C1 segment of cervical spinal cord (tissue), 14 donors: Measurements from ENCODE around the gene EIF2B1.

ENCODE experiments used
- DNase-seq, 14 donors: peaks; one replicate each; lab custom pipeline; 2025; lab: John Stamatoyannopoulos, UW

The EIF2B1 gene

DNA sequence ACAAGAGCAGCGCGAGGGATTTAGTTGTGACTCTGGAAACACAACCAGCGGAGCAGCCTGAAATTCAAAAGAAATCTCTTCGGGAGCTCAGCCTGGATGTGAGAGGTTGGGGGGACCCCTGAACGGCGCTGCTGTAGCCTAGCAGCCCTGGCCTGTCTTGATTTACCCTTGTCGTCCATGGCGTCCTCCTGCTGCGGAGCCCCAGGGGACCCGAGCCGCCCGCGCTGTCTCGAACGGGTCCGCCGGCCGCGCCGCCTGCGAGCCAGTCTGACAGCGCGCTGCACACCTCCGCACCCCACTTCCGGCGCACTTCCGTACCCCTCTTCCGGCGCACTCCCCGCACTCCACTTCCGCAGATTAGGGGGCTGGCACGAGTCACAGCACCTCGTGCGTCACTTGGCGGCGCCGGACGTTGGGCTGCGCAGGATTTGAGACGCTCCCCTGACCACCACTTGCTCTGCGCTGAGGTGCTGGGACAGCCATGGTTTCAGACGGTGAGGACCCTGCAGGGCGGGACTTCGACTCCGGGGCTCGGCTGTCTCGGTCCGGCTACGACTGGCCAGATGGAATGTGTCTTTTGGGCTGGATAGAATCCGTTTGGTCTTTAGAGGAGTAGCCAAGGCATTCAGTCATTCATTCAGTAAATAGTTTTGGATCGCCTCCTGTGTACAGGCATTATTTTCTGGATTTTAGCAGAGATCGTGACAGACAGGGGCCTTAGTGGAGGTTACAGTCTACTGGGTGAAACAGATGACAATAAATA lies at the start of gene EIF2B1, which contains the start of gene GTF2H3:
Gene EIF2B1, minus strand, starts transcription at position 308 of the 763 bp plus-strand sequence. Its CDS starts 129 bp downstream, at position 179.
Gene GTF2H3, plus strand, starts transcription at position 451 of the 763 bp plus-strand sequence. Its CDS starts 31 bp downstream, at position 482.
- peak; percentile 62 to 98 (median 95) for DNase-seq

GRCh38 chr12:123681605-123682004 lies 48.1 kb upstream of the EIF2B1 start:
- DNase-seq, result no peak

DNA sequence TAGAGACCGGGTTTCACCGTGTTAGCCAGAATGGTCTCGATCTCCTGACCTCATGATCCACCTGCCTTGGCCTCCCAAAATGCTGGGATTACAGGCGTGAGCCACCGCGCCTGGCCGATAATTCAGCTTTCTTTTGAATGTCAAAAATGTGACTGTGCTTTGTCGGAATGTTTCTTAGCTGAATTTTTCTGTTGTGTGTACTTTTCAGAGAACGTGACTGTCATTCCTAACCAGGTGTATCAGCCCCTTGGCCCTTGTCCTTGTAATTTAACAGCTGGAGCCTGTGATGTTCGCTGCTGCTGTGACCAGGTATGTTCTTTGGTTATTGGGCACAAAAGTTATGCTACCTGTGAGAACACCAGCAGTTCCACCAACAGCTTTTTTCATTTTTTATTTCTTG lies 45.5 kb upstream of the EIF2B1 start:
- no peak for DNase-seq

DNA sequence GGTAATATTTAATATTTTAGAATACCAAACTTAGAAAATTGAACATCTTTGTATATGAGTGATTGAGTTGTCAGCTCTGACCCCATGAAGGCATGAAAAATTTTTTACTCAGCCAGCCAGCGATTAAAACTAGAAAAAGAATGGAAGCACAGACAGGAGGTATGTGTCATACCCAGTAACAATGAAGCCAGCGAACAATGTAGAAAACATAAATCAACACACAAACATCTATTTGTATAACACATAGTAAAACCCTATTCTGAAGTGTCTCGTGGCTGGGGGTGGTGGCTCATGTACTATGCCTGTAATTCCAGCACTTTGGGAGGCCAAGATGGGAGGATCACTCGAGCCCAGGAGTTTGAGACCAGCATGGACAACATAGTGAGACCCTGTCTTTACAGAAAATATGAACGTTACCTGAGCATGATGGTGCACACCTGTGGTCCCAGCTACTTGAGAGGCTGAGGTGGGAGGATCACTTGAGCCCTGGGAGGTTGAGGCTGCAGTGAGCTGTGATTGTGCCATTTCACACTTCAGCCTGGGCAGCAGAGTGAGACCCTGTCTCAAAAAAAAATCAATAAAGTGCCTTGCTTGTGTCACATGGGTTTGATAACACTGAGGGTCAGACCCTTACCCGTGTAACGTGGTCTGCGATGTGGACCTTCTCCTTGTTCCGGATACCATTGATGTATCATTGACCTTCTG lies 43.3 kb upstream of the EIF2B1 start:
- no peak for DNase-seq

DNA sequence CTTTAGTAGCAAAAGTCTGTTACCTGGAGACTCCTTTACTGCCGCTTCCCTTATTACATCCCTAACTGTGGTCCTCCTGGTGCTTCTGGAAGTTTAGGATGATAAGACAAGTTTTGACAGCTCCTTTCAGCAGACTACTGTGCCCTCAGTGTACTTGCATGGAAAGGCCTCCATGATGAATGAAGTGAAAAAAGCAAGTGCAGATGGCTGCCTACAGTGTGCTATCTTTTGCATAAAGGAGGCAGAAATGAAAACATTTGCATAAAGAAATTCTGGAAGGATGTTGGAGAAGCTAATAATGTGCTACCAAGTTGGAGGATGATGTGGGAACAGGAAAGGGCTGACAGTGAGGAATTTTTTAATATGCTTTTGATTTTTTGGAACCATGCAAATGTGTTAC lies 42.0 kb upstream of the EIF2B1 start:
- DNase-seq, result no peak

DNA sequence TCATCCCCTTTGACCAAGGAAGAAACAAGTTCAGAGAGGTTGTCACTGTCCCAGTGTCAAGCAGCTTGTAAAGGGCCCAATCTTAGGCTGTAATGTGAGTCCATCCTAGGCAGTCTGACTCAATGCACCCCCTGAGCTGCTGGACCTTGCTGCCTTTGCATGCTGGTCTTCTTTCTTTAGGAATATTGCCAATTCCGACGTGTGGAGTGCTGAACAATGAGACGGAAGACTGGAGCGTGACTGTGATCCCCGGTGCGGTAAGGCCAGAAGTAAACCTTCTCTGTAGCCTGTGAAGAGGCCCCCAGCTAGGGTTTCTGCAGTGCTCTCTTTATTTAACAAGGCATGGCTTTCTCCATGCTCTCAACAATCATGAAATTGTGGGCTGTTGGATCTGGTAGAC lies 38.4 kb upstream of the EIF2B1 start:
- no peak for DNase-seq

GRCh38 chr12:123670882-123671728 lies 37.6 kb upstream of the EIF2B1 start, which contains the start of gene TCTN2:
TSS of gene TCTN2 (plus strand) at chr12:123671113. CDS start at chr12:123671241, 128 bp downstream.
- DNase-seq, result peak; percentile 34 to 93 (median 78)

DNA sequence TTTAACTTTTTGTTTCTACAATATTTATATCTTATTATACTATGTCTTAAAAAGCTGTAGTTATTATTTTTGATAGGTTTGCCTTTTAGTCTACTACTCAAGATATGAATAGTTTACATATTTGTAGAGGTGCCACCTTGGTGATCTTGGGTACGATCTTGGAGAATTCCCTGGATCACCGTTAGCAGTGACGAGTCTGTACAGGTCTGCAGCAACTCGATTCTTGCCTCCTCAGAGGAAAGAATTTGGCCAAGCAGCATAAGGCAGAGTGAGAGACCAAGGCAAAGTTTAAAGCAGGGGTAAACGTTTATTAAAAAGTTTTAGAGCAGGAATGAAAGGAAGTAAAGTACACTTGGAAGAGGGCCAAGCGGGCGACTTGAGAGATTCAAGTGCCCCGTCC lies 34.3 kb upstream of the EIF2B1 start:
- no peak for DNase-seq

DNA sequence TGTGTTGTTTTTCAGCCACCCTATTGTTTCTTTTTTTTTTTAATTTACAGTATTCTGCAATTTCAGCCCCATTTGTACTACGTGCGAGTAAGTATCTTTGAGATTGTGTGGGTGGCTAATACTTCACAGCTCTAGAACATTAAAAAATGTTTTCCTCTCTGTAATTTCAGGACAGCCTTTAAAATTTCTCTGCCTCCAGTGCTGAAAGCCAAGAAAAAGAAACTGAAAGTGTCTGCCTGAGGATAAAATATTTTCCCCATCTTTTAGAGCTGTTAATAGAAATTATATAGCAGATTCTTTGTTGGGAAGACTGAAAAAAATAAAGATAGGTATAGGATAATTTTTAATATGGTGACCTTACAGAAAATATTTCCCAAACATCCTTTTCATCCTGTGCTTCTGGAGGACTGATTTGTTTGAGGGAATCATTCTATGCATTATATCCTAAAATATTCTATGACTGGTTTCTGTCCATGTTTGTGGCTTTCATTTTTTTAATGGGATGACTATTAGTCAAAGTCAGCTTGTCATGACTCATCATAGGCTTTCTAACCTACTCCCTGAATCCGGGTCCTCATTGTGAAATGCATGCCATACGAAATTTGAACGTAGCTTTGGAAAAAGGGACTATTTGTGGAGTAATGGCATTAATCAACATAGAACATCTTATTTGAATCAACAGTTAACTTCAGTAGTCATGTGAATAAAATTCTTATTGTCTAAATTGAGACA lies 26.7 kb upstream of the EIF2B1 start:
- DNase-seq, result no peak

GRCh38 chr12:123657211-123657610 lies 23.7 kb upstream of the EIF2B1 start:
- DNase-seq, result no peak

DNA sequence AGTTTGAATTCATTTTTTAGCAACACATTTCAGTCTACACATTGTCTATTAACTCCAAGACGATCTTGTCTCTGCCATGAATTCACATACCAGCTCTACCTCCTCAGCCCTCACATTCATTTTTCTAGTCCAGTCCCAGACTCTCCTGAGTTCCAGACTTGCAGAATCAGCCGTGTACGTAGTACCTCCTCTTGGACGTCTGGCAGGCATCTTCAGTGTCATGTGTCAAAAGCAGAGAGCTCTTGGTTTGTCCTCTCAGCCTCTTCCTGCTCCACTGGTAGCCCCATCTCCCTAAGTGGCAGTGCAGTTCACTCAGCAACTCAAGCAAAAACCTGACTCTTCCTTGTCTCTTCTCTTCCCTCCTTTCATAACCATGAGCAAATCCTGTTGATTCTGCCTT lies 22.9 kb upstream of the EIF2B1 start:
- no peak for DNase-seq

DNA sequence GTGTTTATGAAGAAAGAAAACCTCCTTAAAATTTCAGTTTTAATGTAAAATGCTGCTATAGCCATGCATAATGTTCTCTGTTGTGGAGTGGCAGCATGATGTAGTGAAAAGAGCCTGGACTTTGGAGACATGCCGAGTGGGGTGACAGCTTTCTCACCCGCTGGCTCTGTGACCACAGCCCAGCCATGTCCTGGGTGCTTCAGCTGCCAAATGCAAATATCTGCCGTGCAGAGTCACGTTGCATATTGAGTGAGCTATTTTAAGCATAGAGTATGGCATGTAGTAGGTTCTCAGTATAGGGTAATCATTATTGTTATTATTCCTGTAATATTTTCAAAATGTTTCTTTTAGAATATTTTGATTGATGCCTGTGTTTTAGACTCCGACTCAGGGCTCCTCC lies 21.9 kb upstream of the EIF2B1 start:
- peak in 1 of 14 donors; percentile 36 for DNase-seq

- DNase-seq, result no peak
Observed at GRCh38 chr12:123654129-123654701, 20.7 kb upstream of the EIF2B1 start.

- DNase-seq, result no peak
Observed at GRCh38 chr12:123648401-123648800, 14.9 kb upstream of the EIF2B1 start.

- peak in 1 of 14 donors; percentile 68 for DNase-seq
Observed at GRCh38 chr12:123645878-123646277, 12.4 kb upstream of the EIF2B1 start.

DNA sequence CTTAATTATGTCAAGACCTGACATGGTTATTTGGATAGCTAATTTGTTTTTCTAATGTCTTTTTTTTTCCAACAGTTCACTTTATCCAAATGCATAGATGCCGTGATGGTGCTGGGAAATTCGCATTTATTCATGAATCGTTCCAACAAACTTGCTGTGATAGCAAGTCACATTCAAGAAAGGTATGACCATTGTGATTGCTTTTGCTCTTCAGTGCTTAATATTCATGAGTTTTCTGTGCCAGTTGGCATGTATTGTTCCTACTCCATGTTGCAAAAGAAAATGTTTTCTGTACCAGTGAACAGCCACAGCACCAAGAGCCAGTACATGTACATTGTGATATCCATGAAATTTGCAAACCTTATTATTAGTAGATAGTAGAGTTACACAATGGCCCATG lies 11.9 kb upstream of the EIF2B1 start:
- DNase-seq, result no peak

DNA sequence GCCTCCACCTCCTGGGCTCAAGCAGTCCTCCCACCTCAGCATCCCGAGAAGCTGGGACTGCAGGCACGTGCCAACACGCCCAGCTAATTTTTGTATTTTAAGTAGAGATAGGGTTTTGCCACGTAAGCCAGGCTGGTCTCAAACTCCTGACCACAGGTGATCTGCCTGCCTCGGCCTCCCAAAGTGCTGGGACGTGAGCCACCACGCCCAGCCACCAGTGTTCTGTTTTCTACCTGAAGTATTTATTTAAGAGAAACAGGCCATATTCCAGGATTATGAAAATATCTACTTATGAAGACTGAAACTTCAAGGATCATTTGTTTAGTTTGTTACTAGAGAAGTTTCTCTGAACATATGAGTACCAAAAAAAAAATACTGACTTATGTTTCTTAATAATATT lies 10.4 kb upstream of the EIF2B1 start:
- DNase-seq, result no peak

GRCh38 chr12:123634142-123634561 lies 666 bp upstream of the EIF2B1 start:
- DNase-seq, result no peak

GRCh38 chr12:123621619-123622530 lies 11.6 kb downstream of the EIF2B1 start:
- DNase-seq, result no peak

- DNase-seq, result no peak
Observed at GRCh38 chr12:123621101-123621500, 12.4 kb downstream of the EIF2B1 start.
